Lung (tissue), 12 donors: ENCODE measurements around the gene ACTR5. TPM values are rescaled to one million over a fixed set of nuclear protein-coding genes. Genes with fewer than 3 reads are reported as not detected.

Source experiments
- ATAC-seq: fragments of 200-7000 bp; cut with Tn5 transposase; one replicate; pipeline ENCODE4 v1.9.1; 2020; ENCODE audit warnings: moderate number of reproducible peaks; ENCODE audit not compliant: insufficient read depth, low FRiP score
- DNase-seq, 3 donors: peaks; one replicate each; pipeline ENCODE4 v3.0.0-alpha.2; 2013 to 2017
- H3K27ac ChIP-seq, 2 donors: one replicate each; pipeline ENCODE4 v1.5.1; 2013; ENCODE audit warnings: mild to moderate bottlenecking in 2 of 2, moderate library complexity in 2 of 2, control low read depth in 1 of 2, inconsistent platforms in 1 of 2, low read depth in 1 of 2, low read length in 1 of 2
- H3K27me3 ChIP-seq, 3 donors: one replicate each; pipeline ENCODE4 v1.5.1; 2013; ENCODE audit warnings: low read length in 2 of 3; ENCODE audit not compliant: control insufficient read depth in 3 of 3, insufficient read depth in 3 of 3
- H3K36me3 ChIP-seq, 4 donors: one replicate each; pipeline ENCODE4 v1.5.1; 2013; ENCODE audit warnings: low read length in 4 of 4, mild to moderate bottlenecking in 1 of 4, moderate library complexity in 1 of 4; ENCODE audit not compliant: control insufficient read depth in 4 of 4, insufficient read depth in 4 of 4
- H3K4me1 ChIP-seq, 5 donors: one replicate each; pipeline ENCODE4 v1.5.1; 2013; ENCODE audit warnings: low read length in 5 of 5, mild to moderate bottlenecking in 2 of 5, moderate library complexity in 1 of 5; ENCODE audit not compliant: control insufficient read depth in 5 of 5, insufficient read depth in 5 of 5
- H3K4me3 ChIP-seq: one replicate; pipeline ENCODE4 v1.5.1; 2013; ENCODE audit warnings: mild to moderate bottlenecking, control low read depth, moderate library complexity
- H3K9ac ChIP-seq, 2 donors: one replicate each; pipeline ENCODE4 v1.5.1; 2013; ENCODE audit warnings: low read length in 2 of 2, control low read depth in 1 of 2; ENCODE audit not compliant: insufficient read depth in 1 of 2
- H3K9me3 ChIP-seq, 4 donors: one replicate each; pipeline ENCODE4 v1.5.1; 2013; ENCODE audit warnings: low read length in 3 of 4, mild to moderate bottlenecking in 1 of 4, moderate library complexity in 1 of 4; ENCODE audit not compliant: control insufficient read depth in 4 of 4, insufficient read depth in 3 of 4
- WGBS, 2 donors: extraction: QIAGEN DNeasy Blood & Tissue Kit; methylation state at CpG; one replicate each; pipeline ENCODE4 v1.1.7; 2013; 5-methylcytosine and 5-hydroxymethylcytosine counted together
- polyA plus RNA-seq, 2 donors: library from polyadenylated mRNA; stranded (reverse); fragments of 200-250 nt; gene quantifications; one replicate each; pipeline ENCODE4 v1.2.1, GENCODE V29; 2013
- total RNA-seq, 2 donors: library from RNA; depleted of rRNA in 1 of 2; stranded (reverse); fragments of >200 nt in 1 of 2; gene quantifications; one replicate each; pipeline ENCODE4 v1.2.1, GENCODE V29; 2014 to 2021
- TF ChIP-seq, protein P1 (sequence below): IDR thresholded peaks from 2 replicates; pipeline ENCODE4 v1.5.1; 2012; ENCODE audit warnings: mild to moderate bottlenecking; ENCODE audit errors: control extremely low read depth, extremely low read depth
- donor health status: control.
- donor health status: control.
- donor health status: Bipolar disorder and iron deficiency.
- donor health status: healthy.
- donor health status: DM: yes; HTN: yes; CAD: no.

The ACTR5 gene
- total and polyA plus RNA-seq, 4 donors = 5.3 to 9.5 (median 6.4) TPM

DNA sequence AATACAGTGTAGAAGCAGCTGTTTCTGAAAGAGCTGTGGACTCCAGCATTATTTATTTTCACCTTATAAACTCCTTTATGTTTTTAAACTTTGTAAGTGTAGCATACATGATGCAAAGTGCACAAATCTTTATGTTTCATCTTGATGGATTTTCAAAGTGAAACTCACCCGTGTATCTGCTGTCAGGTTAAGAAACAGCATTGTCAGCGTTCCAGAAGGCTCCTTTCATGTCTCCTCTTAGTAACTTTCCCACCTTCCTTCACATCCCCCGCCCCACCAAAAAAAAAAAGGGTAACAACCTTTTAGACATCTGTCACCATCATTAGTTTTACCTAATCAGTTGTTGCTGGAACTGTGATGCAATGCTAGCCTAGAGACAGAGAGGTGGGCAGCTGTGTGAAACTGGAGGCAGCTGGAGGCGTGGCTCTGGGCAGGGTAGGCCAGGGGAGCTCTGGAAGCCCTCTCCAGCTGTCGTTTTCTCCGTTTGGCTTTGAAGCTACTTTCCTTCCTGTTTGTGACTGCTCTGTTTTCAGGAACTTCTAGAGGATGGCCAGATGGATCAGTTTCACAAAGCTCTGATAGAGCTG lies 7.2 kb downstream of the ACTR5 start:
- TF ChIP-seq, protein P1, sequence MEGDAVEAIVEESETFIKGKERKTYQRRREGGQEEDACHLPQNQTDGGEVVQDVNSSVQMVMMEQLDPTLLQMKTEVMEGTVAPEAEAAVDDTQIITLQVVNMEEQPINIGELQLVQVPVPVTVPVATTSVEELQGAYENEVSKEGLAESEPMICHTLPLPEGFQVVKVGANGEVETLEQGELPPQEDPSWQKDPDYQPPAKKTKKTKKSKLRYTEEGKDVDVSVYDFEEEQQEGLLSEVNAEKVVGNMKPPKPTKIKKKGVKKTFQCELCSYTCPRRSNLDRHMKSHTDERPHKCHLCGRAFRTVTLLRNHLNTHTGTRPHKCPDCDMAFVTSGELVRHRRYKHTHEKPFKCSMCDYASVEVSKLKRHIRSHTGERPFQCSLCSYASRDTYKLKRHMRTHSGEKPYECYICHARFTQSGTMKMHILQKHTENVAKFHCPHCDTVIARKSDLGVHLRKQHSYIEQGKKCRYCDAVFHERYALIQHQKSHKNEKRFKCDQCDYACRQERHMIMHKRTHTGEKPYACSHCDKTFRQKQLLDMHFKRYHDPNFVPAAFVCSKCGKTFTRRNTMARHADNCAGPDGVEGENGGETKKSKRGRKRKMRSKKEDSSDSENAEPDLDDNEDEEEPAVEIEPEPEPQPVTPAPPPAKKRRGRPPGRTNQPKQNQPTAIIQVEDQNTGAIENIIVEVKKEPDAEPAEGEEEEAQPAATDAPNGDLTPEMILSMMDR = no peak
- no peaks in the 10 kb centered on the region for H3K27me3 ChIP-seq

DNA sequence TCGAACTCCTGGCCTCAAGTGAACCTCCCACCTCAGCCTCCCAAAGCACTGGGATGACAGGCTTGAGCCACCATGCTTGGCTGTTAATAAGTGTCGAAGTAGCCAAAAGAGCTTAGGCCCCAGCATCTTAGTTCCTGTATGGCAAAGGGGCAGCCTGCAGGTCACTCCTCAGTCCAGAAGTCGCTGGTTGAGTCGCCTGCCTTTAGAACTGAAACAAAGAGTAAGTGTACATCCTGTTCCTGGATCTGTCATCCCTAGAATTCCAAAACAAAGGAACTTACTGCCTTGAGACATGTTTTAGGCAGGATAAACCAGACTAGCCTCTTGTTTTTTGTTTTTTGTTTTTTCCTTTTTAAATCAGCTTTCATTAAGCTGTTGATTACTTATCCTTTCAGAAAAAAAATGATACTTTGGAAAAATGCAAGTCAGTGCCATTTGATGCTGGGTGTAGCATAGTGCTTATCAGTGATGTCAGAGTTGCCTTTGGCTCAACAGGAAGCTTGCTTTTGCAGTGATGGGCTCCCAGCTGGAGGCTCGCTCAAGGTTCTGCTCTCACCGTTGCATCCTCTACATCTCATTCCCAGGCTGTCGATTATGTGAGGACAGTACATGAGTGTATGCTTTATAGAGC lies 9.0 kb downstream of the ACTR5 start:
- no peak overlapping the region for H3K9ac ChIP-seq
- H3K9me3 ChIP-seq = no peaks in the 10 kb centered on the region
- peaks cover 23 to 38% (median 27%) of the 10 kb centered on the region in 4 donors for H3K36me3 ChIP-seq
- ATAC-seq (no peak), DNase-seq (peak in 1 of 3 donors; percentile 28)
- H3K4me3 ChIP-seq = no peak overlapping the region
- 72 to 87% methylated on average over 7 of the region's 7 CpGs for WGBS, 2 donors
- H3K27ac ChIP-seq = peak overlapping the region in 1 of 2 donors; percentile 56
- H3K4me1 ChIP-seq = peaks cover 0 to 1% (median 0%) of the 10 kb centered on the region in 5 donors
- TF ChIP-seq, protein P1 = no peak
- no peaks in the 10 kb centered on the region for H3K27me3 ChIP-seq

More for the DNA sequence above, 7.2 kb downstream of the ACTR5 start:
- Histone ChIP-seq H3K4me1 (peaks cover 0 to 1% (median 0%) of the 10 kb centered on the region in 5 donors), H3K36me3 (peaks cover 18 to 31% (median 21%) of the 10 kb centered on the region in 4 donors), H3K27ac (no peak overlapping the region), H3K4me3 (no peak overlapping the region), H3K9me3 (no peaks in the 10 kb centered on the region), H3K9ac (no peak overlapping the region)
- DNase-seq = no peak
- 47 to 64% methylated on average over 6 of the region's 6 CpGs for WGBS, 2 donors
- ATAC-seq = no peak

DNA sequence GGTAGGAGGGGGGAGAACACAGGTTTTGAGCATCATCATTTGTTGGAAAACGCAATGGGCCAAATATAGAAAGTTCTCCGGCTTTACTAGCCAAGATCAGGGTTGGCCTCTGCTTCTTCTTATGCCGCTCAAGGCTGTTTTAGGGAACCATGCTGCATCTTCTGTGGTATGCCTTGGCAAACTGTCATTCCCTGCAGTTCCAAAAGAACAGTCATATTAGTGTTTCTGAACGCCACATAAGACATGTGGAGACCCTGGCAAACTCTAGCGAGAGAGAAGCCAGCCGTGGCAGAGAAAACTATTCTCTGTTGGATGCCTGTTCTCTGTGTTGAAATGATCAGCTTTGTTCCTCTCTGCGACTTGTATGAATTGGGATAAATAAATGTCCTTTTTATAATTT lies 10.8 kb downstream of the ACTR5 start:
- ATAC-seq (no peak), DNase-seq (no peak)
- no peaks in the 10 kb centered on the region for H3K27me3 ChIP-seq
- no peak overlapping the region for H3K27ac ChIP-seq
- 95 to 97% methylated on average over 7 of the region's 7 CpGs for WGBS, 2 donors
- no peak overlapping the region for H3K4me3 ChIP-seq
- H3K9ac ChIP-seq = no peak overlapping the region
- H3K4me1 ChIP-seq = peaks cover 0 to 1% (median 0%) of the 10 kb centered on the region in 5 donors
- TF ChIP-seq, protein P1 = no peak
- H3K9me3 ChIP-seq = no peaks in the 10 kb centered on the region
- peaks cover 34 to 41% (median 37%) of the 10 kb centered on the region in 4 donors for H3K36me3 ChIP-seq
